Hepatocyte (in vitro differentiated cells): ENCODE measurements around the gene CDYL. TPM values are rescaled to one million over a fixed set of nuclear protein-coding genes. Genes with fewer than 3 reads are reported as not detected.

Experiments used
- DNase-seq: peaks from one replicate; pipeline ENCODE4 v3.0.0-alpha.2; 2016; ENCODE audit warnings: low spot score
- H2AFZ ChIP-seq: fragments of 200-600 bp; sonication (generic); 2 replicates; pipeline ENCODE4 v1.6.0; 2016; ENCODE audit warnings: antibody characterized with exemption, mild to moderate bottlenecking
- H3K27ac ChIP-seq: fragments of 200-600 bp; sonication (generic); 2 replicates; pipeline ENCODE4 v1.5.1; 2016; ENCODE audit warnings: mild to moderate bottlenecking
- H3K27me3 ChIP-seq: fragments of 200-600 bp; sonication (generic); 2 replicates; pipeline ENCODE4 v1.6.1; 2016
- H3K36me3 ChIP-seq: fragments of 200-600 bp; sonication (generic); replicated peaks from 2 replicates; pipeline ENCODE4 v1.5.1; 2016; ENCODE audit warnings: low read depth; ENCODE audit not compliant: insufficient read depth
- H3K4me1 ChIP-seq: fragments of 200-600 bp; sonication (generic); 2 replicates; pipeline ENCODE4 v1.5.1; 2016; ENCODE audit warnings: mild to moderate bottlenecking, moderate library complexity; ENCODE audit not compliant: insufficient read depth
- H3K4me2 ChIP-seq: fragments of 200-600 bp; sonication (generic); 2 replicates; pipeline ENCODE4 v1.6.0; 2016
- H3K4me3 ChIP-seq: fragments of 200-600 bp; sonication (generic); 2 replicates; pipeline ENCODE4 v1.5.1; 2016; ENCODE audit warnings: mild to moderate bottlenecking
- H3K79me2 ChIP-seq: fragments of 200-600 bp; sonication (generic); 2 replicates; pipeline ENCODE4 v1.6.0; 2017; ENCODE audit warnings: mild to moderate bottlenecking
- H3K9me2 ChIP-seq: fragments of 200-600 bp; sonication (generic); replicated peaks from 2 replicates; pipeline ENCODE4 v1.6.0; 2017; ENCODE audit warnings: mild to moderate bottlenecking; ENCODE audit not compliant: insufficient read depth
- H3K9me3 ChIP-seq: fragments of 200-600 bp; sonication (generic); 2 replicates; pipeline ENCODE4 v1.5.1; 2016; ENCODE audit warnings: low read depth, mild to moderate bottlenecking
- H4K20me1 ChIP-seq: fragments of 200-600 bp; sonication (generic); 2 replicates; pipeline ENCODE4 v1.6.0; 2016; ENCODE audit warnings: mild to moderate bottlenecking; ENCODE audit not compliant: insufficient read depth, poor library complexity, severe bottlenecking
- CTCF ChIP-seq: fragments of 200-600 bp; sonication (generic); IDR thresholded peaks from 2 replicates; pipeline ENCODE4 v1.5.1; 2016; ENCODE audit warnings: antibody characterized with exemption, mild to moderate bottlenecking; ENCODE audit not compliant: poor library complexity
- EZH2 ChIP-seq: fragments of 200-600 bp; sonication (generic); IDR thresholded peaks from 2 replicates; pipeline ENCODE4 v1.6.1; 2016; ENCODE audit warnings: antibody characterized with exemption, mild to moderate bottlenecking, borderline replicate concordance
- EZH2phosphoT487 ChIP-seq: fragments of 200-600 bp; sonication (generic); IDR thresholded peaks from one replicate; pipeline ENCODE4 v1.6.1; 2018; ENCODE audit warnings: antibody characterized with exemption, mild to moderate bottlenecking, low read depth, moderate library complexity; ENCODE audit not compliant: unreplicated experiment, severe bottlenecking
- WGBS: methylation state at CpG from one replicate; pipeline ENCODE4 v1.1.6; 2016; ENCODE audit warnings: low lambda C conversion rate; ENCODE audit errors: missing lambda C conversion rate; 5-methylcytosine and 5-hydroxymethylcytosine counted together
- polyA plus RNA-seq: library from polyadenylated mRNA; unstranded; fragments of >200 nt; fragmentation: Nextera tagmentation; extraction: Ambion mirVana; gene quantifications from 2 replicates; pipeline ENCODE4 v1.2.1, GENCODE V29; 2016
- total RNA-seq: library from RNA; depleted of rRNA; stranded (reverse); fragments of >200 nt; gene quantifications from 2 replicates; pipeline ENCODE4 v1.2.3, GENCODE V29; 2014

Gene CDYL
- total and polyA plus RNA-seq, 2 experiments from 2014 or later, result 25.3 to 30.4 TPM

- H4K20me1 ChIP-seq, result peaks cover 6% of the 10 kb centered on the region
- H3K9me2 ChIP-seq, result no peaks in the 10 kb centered on the region
- DNase-seq, result no peak
- TF ChIP-seq EZH2 (no peak), CTCF (no peak), EZH2phosphoT487 (no peak)
- no peaks in the 10 kb centered on the region for H3K27me3 ChIP-seq
- H3K27ac ChIP-seq, result peak overlapping the region; percentile 69
- WGBS, result 67% methylated on average over 1 of the region's 1 CpG
- H3K79me2 ChIP-seq, result peaks cover 96% of the 10 kb centered on the region
- H3K4me2 ChIP-seq, result no peak overlapping the region
- peaks cover 16% of the 10 kb centered on the region for H3K4me1 ChIP-seq
- no peak overlapping the region for H3K4me3 ChIP-seq
- no peak overlapping the region for H2AFZ ChIP-seq
- no peaks in the 10 kb centered on the region for H3K36me3 ChIP-seq
- H3K9me3 ChIP-seq, result no peaks in the 10 kb centered on the region
Measured at GRCh38 chr6:4929097-4929718, 153.0 kb downstream of the CDYL start.

- Histone ChIP-seq H2AFZ (no peak overlapping the region), H3K79me2 (peaks cover 94% of the 10 kb centered on the region), H3K9me3 (no peaks in the 10 kb centered on the region), H3K27ac (peak overlapping the region; percentile 69), H3K4me1 (peaks cover 16% of the 10 kb centered on the region), H3K27me3 (no peaks in the 10 kb centered on the region), H4K20me1 (peaks cover 6% of the 10 kb centered on the region), H3K36me3 (no peaks in the 10 kb centered on the region), H3K9me2 (no peaks in the 10 kb centered on the region), H3K4me3 (no peak overlapping the region), H3K4me2 (no peak overlapping the region)
- DNase-seq, result no peak
- 60% methylated on average over 4 of the region's 4 CpGs for WGBS
- no peak for TF ChIP-seq EZH2
- TF ChIP-seq EZH2phosphoT487, result no peak
- TF ChIP-seq CTCF, result no peak
Measured at GRCh38 chr6:4930025-4930691, 154.0 kb downstream of the CDYL start.

GRCh38 chr6:4931530-4932227 lies 155.5 kb downstream of the CDYL start:
- DNase-seq, result peak; percentile 49
- H3K9me2 ChIP-seq, result no peaks in the 10 kb centered on the region
- H3K4me2 ChIP-seq, result no peak overlapping the region
- H3K4me1 ChIP-seq, result peaks cover 22% of the 10 kb centered on the region
- H4K20me1 ChIP-seq, result peaks cover 3% of the 10 kb centered on the region
- no peaks in the 10 kb centered on the region for H3K36me3 ChIP-seq
- no peak overlapping the region for H2AFZ ChIP-seq
- TF ChIP-seq EZH2 (no peak), CTCF (no peak), EZH2phosphoT487 (no peak)
- H3K27me3 ChIP-seq, result no peaks in the 10 kb centered on the region
- WGBS, result 80% methylated on average over 11 of the region's 11 CpGs
- H3K4me3 ChIP-seq, result no peak overlapping the region
- no peaks in the 10 kb centered on the region for H3K9me3 ChIP-seq
- peaks cover 90% of the 10 kb centered on the region for H3K79me2 ChIP-seq
- H3K27ac ChIP-seq, result peak overlapping the region; percentile 90
